Measurements from ENCODE around the gene RNF151. TPM values are rescaled to one million over a fixed set of nuclear protein-coding genes. Genes with fewer than 3 reads are reported as not detected.

Gene RNF151
- polyA plus RNA-seq, 2 of the 4 experiments (the other 2 are of a cell fraction) = not detected

DNA sequence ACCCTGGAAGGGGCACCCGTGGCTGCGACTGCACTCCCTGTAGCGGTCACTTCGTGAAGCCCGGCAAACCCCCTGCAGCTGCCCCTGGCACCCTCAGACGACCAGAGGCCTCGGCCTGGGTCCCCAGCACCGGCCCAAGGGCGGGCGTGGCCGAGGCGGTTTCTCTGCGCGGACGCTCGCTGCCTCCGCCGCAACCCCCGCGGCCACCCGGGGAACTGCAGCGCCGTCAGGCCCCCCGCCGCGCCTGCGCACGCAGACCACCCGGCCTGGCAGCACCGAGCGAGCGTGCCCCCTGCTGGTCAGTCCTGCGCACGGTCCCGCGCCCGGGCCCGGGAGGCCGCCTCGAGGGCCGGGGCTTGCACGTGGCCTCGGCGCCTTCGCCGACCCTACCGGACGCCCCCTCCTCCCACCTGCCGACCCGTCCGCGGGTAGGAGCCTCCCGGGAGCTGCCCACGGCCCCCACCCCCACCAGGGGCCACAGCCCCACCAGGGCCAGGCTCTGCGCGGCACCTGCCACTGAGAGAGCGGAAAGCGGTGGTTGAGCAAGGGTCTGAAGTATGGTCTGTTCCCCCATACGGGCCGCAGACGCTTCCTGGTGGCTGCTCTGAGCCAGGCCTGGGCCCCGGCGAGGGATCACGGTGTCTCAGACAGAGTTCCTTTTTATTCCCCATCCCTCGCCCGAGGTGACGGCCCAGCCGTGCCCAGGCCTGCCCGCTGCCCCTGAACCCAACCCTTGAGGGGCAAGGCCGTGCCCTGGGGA is 36.9 kb upstream of the RNF151 start (continued):
- TF ChIP-seq, protein P1, sequence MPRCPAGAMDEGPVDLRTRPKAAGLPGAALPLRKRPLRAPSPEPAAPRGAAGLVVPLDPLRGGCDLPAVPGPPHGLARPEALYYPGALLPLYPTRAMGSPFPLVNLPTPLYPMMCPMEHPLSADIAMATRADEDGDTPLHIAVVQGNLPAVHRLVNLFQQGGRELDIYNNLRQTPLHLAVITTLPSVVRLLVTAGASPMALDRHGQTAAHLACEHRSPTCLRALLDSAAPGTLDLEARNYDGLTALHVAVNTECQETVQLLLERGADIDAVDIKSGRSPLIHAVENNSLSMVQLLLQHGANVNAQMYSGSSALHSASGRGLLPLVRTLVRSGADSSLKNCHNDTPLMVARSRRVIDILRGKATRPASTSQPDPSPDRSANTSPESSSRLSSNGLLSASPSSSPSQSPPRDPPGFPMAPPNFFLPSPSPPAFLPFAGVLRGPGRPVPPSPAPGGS (IDR thresholded peaks at IDR 0.05) = peak; percentile 31; the same call in 1 of the 3 replicates
- TF ChIP-seq ZNF302 (CRISPR knock-in tag; IDR thresholded peaks at IDR 0.05) = no peak
- TF ChIP-seq NFE2L2 (conservative IDR thresholded peaks at IDR 0.05; ENCODE audit: low read length) = no peak
- no peak for TF ChIP-seq JUNB (IDR thresholded peaks at IDR 0.05)
- no peak for TF ChIP-seq ZFP36 (IDR thresholded peaks at IDR 0.05; ENCODE audit: borderline replicate concordance, partially characterized antibody)
- no peak for TF ChIP-seq CEBPB (IDR thresholded peaks at IDR 0.05)
- no peak for TF ChIP-seq RARB (CRISPR knock-in tag; IDR thresholded peaks at IDR 0.05)
- TF ChIP-seq, protein P2, sequence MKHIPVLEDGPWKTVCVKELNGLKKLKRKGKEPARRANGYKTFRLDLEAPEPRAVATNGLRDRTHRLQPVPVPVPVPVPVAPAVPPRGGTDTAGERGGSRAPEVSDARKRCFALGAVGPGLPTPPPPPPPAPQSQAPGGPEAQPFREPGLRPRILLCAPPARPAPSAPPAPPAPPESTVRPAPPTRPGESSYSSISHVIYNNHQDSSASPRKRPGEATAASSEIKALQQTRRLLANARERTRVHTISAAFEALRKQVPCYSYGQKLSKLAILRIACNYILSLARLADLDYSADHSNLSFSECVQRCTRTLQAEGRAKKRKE (CRISPR knock-in tag; IDR thresholded peaks at IDR 0.05; ENCODE audit: low read depth) = peak; percentile 95

DNA sequence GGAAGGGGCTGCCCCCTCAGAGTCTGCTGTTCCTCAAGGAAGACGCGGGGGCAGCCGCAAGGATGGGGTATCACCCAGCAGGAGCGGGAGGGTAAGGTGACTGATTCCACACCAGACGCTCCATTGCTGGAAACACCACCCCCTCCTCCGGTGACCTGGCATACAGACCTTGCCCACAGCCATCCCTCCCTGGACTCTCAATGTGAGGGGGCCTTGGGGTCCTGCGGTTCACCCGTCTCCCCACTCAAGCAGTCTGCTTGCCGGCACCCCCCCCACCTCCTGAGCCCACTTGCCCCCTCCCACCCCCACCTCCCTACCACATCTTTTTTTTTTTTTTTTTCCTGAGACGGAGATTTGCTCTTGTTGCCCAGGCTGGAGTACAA is 36.3 kb upstream of the RNF151 start:
- Histone ChIP-seq H3K4me3 (no peak overlapping the region), H3K9me3 (no peaks in the 10 kb centered on the region), H3K27ac (peak overlapping the region; percentile 98 to 99; a peak in 5 of 6 replicates), H3K4me2 (no peak overlapping the region), H3K4me1 (peaks cover 45% of the 10 kb centered on the region)
- ATAC-seq = no peak
- CTCF ChIA-PET = interaction anchor here (0.6 to 12.9 kb wide), 24 partner anchors 10 to 288 kb away, joined by 3 to 396 read pairs (median 6); partner anchors contain the start of genes MEIOB and MSRB1
- TF ChIP-seq JUN (IDR thresholded peaks at IDR 0.05) (no peak), HOXA7 (CRISPR knock-in tag; IDR thresholded peaks at IDR 0.05) (no peak), EHF (CRISPR knock-in tag; IDR thresholded peaks at IDR 0.05) (no peak)
- TF ChIP-seq, protein P3, sequence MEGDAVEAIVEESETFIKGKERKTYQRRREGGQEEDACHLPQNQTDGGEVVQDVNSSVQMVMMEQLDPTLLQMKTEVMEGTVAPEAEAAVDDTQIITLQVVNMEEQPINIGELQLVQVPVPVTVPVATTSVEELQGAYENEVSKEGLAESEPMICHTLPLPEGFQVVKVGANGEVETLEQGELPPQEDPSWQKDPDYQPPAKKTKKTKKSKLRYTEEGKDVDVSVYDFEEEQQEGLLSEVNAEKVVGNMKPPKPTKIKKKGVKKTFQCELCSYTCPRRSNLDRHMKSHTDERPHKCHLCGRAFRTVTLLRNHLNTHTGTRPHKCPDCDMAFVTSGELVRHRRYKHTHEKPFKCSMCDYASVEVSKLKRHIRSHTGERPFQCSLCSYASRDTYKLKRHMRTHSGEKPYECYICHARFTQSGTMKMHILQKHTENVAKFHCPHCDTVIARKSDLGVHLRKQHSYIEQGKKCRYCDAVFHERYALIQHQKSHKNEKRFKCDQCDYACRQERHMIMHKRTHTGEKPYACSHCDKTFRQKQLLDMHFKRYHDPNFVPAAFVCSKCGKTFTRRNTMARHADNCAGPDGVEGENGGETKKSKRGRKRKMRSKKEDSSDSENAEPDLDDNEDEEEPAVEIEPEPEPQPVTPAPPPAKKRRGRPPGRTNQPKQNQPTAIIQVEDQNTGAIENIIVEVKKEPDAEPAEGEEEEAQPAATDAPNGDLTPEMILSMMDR (IDR thresholded peaks at IDR 0.05) = no peak
- TF ChIP-seq, protein P4, sequence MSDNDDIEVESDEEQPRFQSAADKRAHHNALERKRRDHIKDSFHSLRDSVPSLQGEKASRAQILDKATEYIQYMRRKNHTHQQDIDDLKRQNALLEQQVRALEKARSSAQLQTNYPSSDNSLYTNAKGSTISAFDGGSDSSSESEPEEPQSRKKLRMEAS (IDR thresholded peaks at IDR 0.05) = no peak
- 88% methylated on average over 10 of the region's 10 CpGs for WGBS (ENCODE audit: missing lambda C conversion rate)
- no peak for DNase-seq (ENCODE audit: low read depth in 1 of 2, low spot score in 1 of 2)
- POLR2A ChIA-PET = no interaction called here
- FAIRE-seq = no peak

DNA sequence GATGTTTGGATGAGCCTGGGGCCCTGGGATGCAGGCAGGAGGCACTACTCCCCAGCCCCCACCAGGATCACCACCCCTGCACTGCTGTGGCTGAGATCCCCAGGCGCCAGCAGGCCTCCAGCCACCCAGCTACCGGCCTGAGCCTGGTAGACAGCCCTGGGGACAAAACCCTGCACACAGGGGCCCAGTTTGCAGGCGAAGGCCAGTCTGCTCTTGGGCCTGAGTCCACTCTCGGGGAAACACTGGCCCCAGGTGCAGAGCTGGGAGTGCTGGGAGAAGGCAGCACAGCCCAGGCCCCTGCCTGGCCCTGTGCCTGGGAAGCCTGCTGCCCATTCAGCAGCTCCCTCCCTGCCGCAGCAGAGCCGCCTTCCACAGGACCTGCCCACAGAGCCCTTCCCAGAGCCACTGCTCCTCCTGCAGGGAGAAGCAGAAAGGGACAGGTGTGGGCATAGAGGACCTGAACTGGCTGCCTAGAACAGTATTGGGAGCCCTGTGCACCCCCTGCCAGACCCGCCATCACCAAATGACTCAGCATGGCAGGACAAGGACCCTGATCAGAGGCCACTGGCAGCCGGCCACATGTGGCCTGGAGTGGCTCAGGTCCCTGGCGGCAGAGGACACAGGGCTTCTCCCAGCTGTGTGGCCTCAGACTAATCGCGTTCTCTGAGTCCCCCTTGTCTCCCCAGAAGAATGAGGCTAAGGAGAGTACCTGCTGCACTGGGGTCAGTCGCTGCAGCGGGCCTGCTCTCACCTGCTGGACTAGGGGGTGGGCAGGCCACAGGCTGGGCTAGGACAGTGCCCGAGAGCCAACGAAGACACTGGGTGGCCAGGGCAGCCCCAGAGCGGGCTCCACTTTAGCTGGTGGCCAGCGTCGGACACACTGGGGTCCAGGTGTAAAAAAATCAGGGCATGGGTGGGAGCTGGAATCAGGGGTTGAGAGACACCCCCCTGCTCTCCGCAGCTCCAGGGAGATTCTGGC is 34.3 kb upstream of the RNF151 start:
- H3K4me2 ChIP-seq = peak overlapping the region; percentile 24; the same call in 2 of the 3 replicates
- H3K9me3 ChIP-seq = no peaks in the 10 kb centered on the region
- peak; percentile 73 to 80 for DNase-seq (ENCODE audit: low read depth in 1 of 2, low spot score in 1 of 2)
- H3K4me1 ChIP-seq = peaks cover 38% of the 10 kb centered on the region
- no peak for FAIRE-seq
- WGBS (ENCODE audit: missing lambda C conversion rate) = 74% methylated on average over 10 of the region's 19 CpGs
- ChIA-PET POLR2A (interaction anchor here (0.8 kb wide), 1 partner anchor 32 kb away, joined by 3 read pairs; the partner anchor contains the start of gene RPS2), CTCF (interaction anchor here (0.6 to 12.9 kb wide), 16 partner anchors 8 to 121 kb away, joined by 3 to 396 read pairs (median 6); partner anchors contain the start of genes MEIOB and MSRB1)
- H3K27ac ChIP-seq = peak overlapping the region; percentile 66 to 76
- peak; percentile 77 to 78 for ATAC-seq
- H3K4me3 ChIP-seq = no peak overlapping the region
- no peak for TF ChIP-seq GATA3 (IDR thresholded peaks at IDR 0.05; ENCODE audit: borderline replicate concordance)
- no peak for TF ChIP-seq NPAS2 (CRISPR knock-in tag; IDR thresholded peaks at IDR 0.05; ENCODE audit: borderline replicate concordance)
- no peak for TF ChIP-seq ZFP36 (IDR thresholded peaks at IDR 0.05; ENCODE audit: borderline replicate concordance, partially characterized antibody)
- TF ChIP-seq, protein P3 (IDR thresholded peaks at IDR 0.05) = peak; percentile 47
- TF ChIP-seq ZSCAN20 (CRISPR knock-in tag; IDR thresholded peaks at IDR 0.05) = no peak
- TF ChIP-seq NFE2L2 (conservative IDR thresholded peaks at IDR 0.05; ENCODE audit: low read length) = no peak; the same call in 1 of the 2 replicates
- TF ChIP-seq RFX5 (IDR thresholded peaks at IDR 0.05) = no peak
- peak; percentile 61 to 73 for TF ChIP-seq RAD21 (conservative IDR thresholded peaks at IDR 0.05 in 1 of 2, IDR thresholded peaks at IDR 0.05 in 1 of 2)
- TF ChIP-seq TP53 (CRISPR knock-in tag; IDR thresholded peaks at IDR 0.05) = no peak
- no peak for TF ChIP-seq FOXS1 (CRISPR knock-in tag; IDR thresholded peaks at IDR 0.05)
- no peak for TF ChIP-seq JUN (IDR thresholded peaks at IDR 0.05)
- peak; percentile 66 for TF ChIP-seq SMC3 (IDR thresholded peaks at IDR 0.05)
- TF ChIP-seq POLR2AphosphoS2 (conservative IDR thresholded peaks at IDR 0.05; ENCODE audit: low read length) = no peak
- no peak for TF ChIP-seq CBX2 (IDR thresholded peaks at IDR 0.05; ENCODE audit: borderline replicate concordance, low read depth)
- no peak for TF ChIP-seq MAZ (IDR thresholded peaks at IDR 0.05; ENCODE audit: borderline replicate concordance, low read depth, low read length)

Data from A549 (cell line).